ENCODE measurements around the gene REELD1.

REELD1 gene

GRCh38 chr4:146245850-146246249 lies 31.5 kb downstream of the REELD1 start:
- WGBS: 94% methylated on average over 4 of the region's 4 CpGs
- H3K27me3 ChIP-seq (ENCODE audit: insufficient read depth, low read length): no peaks in the 10 kb centered on the region
- no peaks in the 10 kb centered on the region for H3K4me1 ChIP-seq (ENCODE audit: insufficient read depth, low read length)
- H3K9me3 ChIP-seq (ENCODE audit: insufficient read depth, low read depth, low read length): no peaks in the 10 kb centered on the region
- H3K27ac ChIP-seq (ENCODE audit: low read depth, low read length): no peak overlapping the region
- no peak overlapping the region for H3K4me3 ChIP-seq (ENCODE audit: low read length)
- no peak overlapping the region for H3K9ac ChIP-seq (ENCODE audit: low read depth, low read length)
- no peaks in the 10 kb centered on the region for H3K36me3 ChIP-seq (ENCODE audit: insufficient read depth, low read length)

GRCh38 chr4:146246381-146246780 lies 32.0 kb downstream of the REELD1 start:
- WGBS: 93% methylated on average over 6 of the region's 6 CpGs
- Histone ChIP-seq H3K9ac (ENCODE audit: low read depth, low read length) (no peak overlapping the region), H3K4me3 (ENCODE audit: low read length) (no peak overlapping the region), H3K4me1 (ENCODE audit: insufficient read depth, low read length) (no peaks in the 10 kb centered on the region), H3K9me3 (ENCODE audit: insufficient read depth, low read depth, low read length) (no peaks in the 10 kb centered on the region), H3K27ac (ENCODE audit: low read depth, low read length) (no peak overlapping the region), H3K36me3 (ENCODE audit: insufficient read depth, low read length) (no peaks in the 10 kb centered on the region), H3K27me3 (ENCODE audit: insufficient read depth, low read length) (no peaks in the 10 kb centered on the region)

- Histone ChIP-seq H3K27ac (ENCODE audit: low read depth, low read length) (no peak overlapping the region), H3K9ac (ENCODE audit: low read depth, low read length) (no peak overlapping the region), H3K4me1 (ENCODE audit: insufficient read depth, low read length) (no peaks in the 10 kb centered on the region), H3K27me3 (ENCODE audit: insufficient read depth, low read length) (no peaks in the 10 kb centered on the region), H3K4me3 (ENCODE audit: low read length) (no peak overlapping the region), H3K9me3 (ENCODE audit: insufficient read depth, low read depth, low read length) (no peaks in the 10 kb centered on the region), H3K36me3 (ENCODE audit: insufficient read depth, low read length) (no peaks in the 10 kb centered on the region)
- WGBS: 89% methylated on average over 2 of the region's 2 CpGs
These were observed 33.0 kb downstream of the REELD1 start for GRCh38 chr4:146247356-146247755.

- H3K27ac ChIP-seq (ENCODE audit: low read depth, low read length): no peak overlapping the region
- no peak overlapping the region for H3K4me3 ChIP-seq (ENCODE audit: low read length)
- WGBS: 92% methylated on average over 5 of the region's 5 CpGs
- no peak overlapping the region for H3K9ac ChIP-seq (ENCODE audit: low read depth, low read length)
- H3K9me3 ChIP-seq (ENCODE audit: insufficient read depth, low read depth, low read length): no peaks in the 10 kb centered on the region
- H3K4me1 ChIP-seq (ENCODE audit: insufficient read depth, low read length): no peaks in the 10 kb centered on the region
- H3K27me3 ChIP-seq (ENCODE audit: insufficient read depth, low read length): no peaks in the 10 kb centered on the region
- H3K36me3 ChIP-seq (ENCODE audit: insufficient read depth, low read length): no peaks in the 10 kb centered on the region
These were observed 38.8 kb downstream of the REELD1 start for GRCh38 chr4:146252969-146253611.

GRCh38 chr4:146255463-146255862 lies 41.1 kb downstream of the REELD1 start:
- Histone ChIP-seq H3K4me1 (ENCODE audit: insufficient read depth, low read length) (no peaks in the 10 kb centered on the region), H3K36me3 (ENCODE audit: insufficient read depth, low read length) (no peaks in the 10 kb centered on the region), H3K4me3 (ENCODE audit: low read length) (no peak overlapping the region), H3K27ac (ENCODE audit: low read depth, low read length) (no peak overlapping the region), H3K9me3 (ENCODE audit: insufficient read depth, low read depth, low read length) (no peaks in the 10 kb centered on the region), H3K27me3 (ENCODE audit: insufficient read depth, low read length) (no peaks in the 10 kb centered on the region), H3K9ac (ENCODE audit: low read depth, low read length) (no peak overlapping the region)
- 98% methylated on average over 1 of the region's 1 CpG for WGBS

- Histone ChIP-seq H3K27me3 (ENCODE audit: insufficient read depth, low read length) (no peaks in the 10 kb centered on the region), H3K9me3 (ENCODE audit: insufficient read depth, low read depth, low read length) (no peaks in the 10 kb centered on the region), H3K4me1 (ENCODE audit: insufficient read depth, low read length) (no peaks in the 10 kb centered on the region), H3K4me3 (ENCODE audit: low read length) (no peak overlapping the region), H3K9ac (ENCODE audit: low read depth, low read length) (no peak overlapping the region), H3K36me3 (ENCODE audit: insufficient read depth, low read length) (no peaks in the 10 kb centered on the region), H3K27ac (ENCODE audit: low read depth, low read length) (no peak overlapping the region)
- WGBS: 85% methylated on average over 3 of the region's 3 CpGs
These were observed 41.5 kb downstream of the REELD1 start for GRCh38 chr4:146255874-146256273.

GRCh38 chr4:146256328-146256727 lies 42.0 kb downstream of the REELD1 start:
- H3K4me1 ChIP-seq (ENCODE audit: insufficient read depth, low read length): no peaks in the 10 kb centered on the region
- H3K27me3 ChIP-seq (ENCODE audit: insufficient read depth, low read length): no peaks in the 10 kb centered on the region
- no peak overlapping the region for H3K9ac ChIP-seq (ENCODE audit: low read depth, low read length)
- 100% methylated on average over 1 of the region's 1 CpG for WGBS
- no peaks in the 10 kb centered on the region for H3K36me3 ChIP-seq (ENCODE audit: insufficient read depth, low read length)
- no peak overlapping the region for H3K4me3 ChIP-seq (ENCODE audit: low read length)
- H3K9me3 ChIP-seq (ENCODE audit: insufficient read depth, low read depth, low read length): no peaks in the 10 kb centered on the region
- no peak overlapping the region for H3K27ac ChIP-seq (ENCODE audit: low read depth, low read length)

GRCh38 chr4:146257511-146257910 lies 43.2 kb downstream of the REELD1 start:
- H3K4me1 ChIP-seq (ENCODE audit: insufficient read depth, low read length): no peaks in the 10 kb centered on the region
- no peaks in the 10 kb centered on the region for H3K27me3 ChIP-seq (ENCODE audit: insufficient read depth, low read length)
- H3K9ac ChIP-seq (ENCODE audit: low read depth, low read length): no peak overlapping the region
- H3K27ac ChIP-seq (ENCODE audit: low read depth, low read length): no peak overlapping the region
- no peak overlapping the region for H3K4me3 ChIP-seq (ENCODE audit: low read length)
- no peaks in the 10 kb centered on the region for H3K36me3 ChIP-seq (ENCODE audit: insufficient read depth, low read length)
- no peaks in the 10 kb centered on the region for H3K9me3 ChIP-seq (ENCODE audit: insufficient read depth, low read depth, low read length)
- no CpG with 5 or more reads among the region's 1 CpG for WGBS

GRCh38 chr4:146260521-146260920 lies 46.2 kb downstream of the REELD1 start:
- H3K27ac ChIP-seq (ENCODE audit: low read depth, low read length): no peak overlapping the region
- no peaks in the 10 kb centered on the region for H3K27me3 ChIP-seq (ENCODE audit: insufficient read depth, low read length)
- WGBS: 94% methylated on average over 4 of the region's 4 CpGs
- H3K4me3 ChIP-seq (ENCODE audit: low read length): no peak overlapping the region
- H3K9ac ChIP-seq (ENCODE audit: low read depth, low read length): no peak overlapping the region
- no peaks in the 10 kb centered on the region for H3K9me3 ChIP-seq (ENCODE audit: insufficient read depth, low read depth, low read length)
- 0 out of 2 replicates have a peak, but pooled peaks cover under 1% of the 10 kb centered on the region for H3K4me1 ChIP-seq (ENCODE audit: insufficient read depth, low read length)
- no peaks in the 10 kb centered on the region for H3K36me3 ChIP-seq (ENCODE audit: insufficient read depth, low read length)

- Histone ChIP-seq H3K9ac (ENCODE audit: low read depth, low read length) (no peak overlapping the region), H3K27me3 (ENCODE audit: insufficient read depth, low read length) (no peaks in the 10 kb centered on the region), H3K4me1 (ENCODE audit: insufficient read depth, low read length) (peaks cover 6% of the 10 kb centered on the region), H3K4me3 (ENCODE audit: low read length) (no peak overlapping the region), H3K9me3 (ENCODE audit: insufficient read depth, low read depth, low read length) (no peaks in the 10 kb centered on the region), H3K27ac (ENCODE audit: low read depth, low read length) (no peak overlapping the region), H3K36me3 (ENCODE audit: insufficient read depth, low read length) (no peaks in the 10 kb centered on the region)
- 86% methylated on average over 2 of the region's 2 CpGs for WGBS
These were observed 46.7 kb downstream of the REELD1 start for GRCh38 chr4:146261041-146261440.

- no peaks in the 10 kb centered on the region for H3K27me3 ChIP-seq (ENCODE audit: insufficient read depth, low read length)
- no peak overlapping the region for H3K9ac ChIP-seq (ENCODE audit: low read depth, low read length)
- H3K27ac ChIP-seq (ENCODE audit: low read depth, low read length): no peak overlapping the region
These were observed 49.5 kb downstream of the REELD1 start for GRCh38 chr4:146263793-146264192.

GRCh38 chr4:146265950-146266490 lies 51.7 kb downstream of the REELD1 start:
- H3K36me3 ChIP-seq (ENCODE audit: insufficient read depth, low read length): no peaks in the 10 kb centered on the region
- H3K4me3 ChIP-seq (ENCODE audit: low read length): no peak overlapping the region
- peaks cover 12% of the 10 kb centered on the region for H3K4me1 ChIP-seq (ENCODE audit: insufficient read depth, low read length)
- H3K9me3 ChIP-seq (ENCODE audit: insufficient read depth, low read depth, low read length): no peaks in the 10 kb centered on the region
- no peak overlapping the region for H3K27ac ChIP-seq (ENCODE audit: low read depth, low read length)
- no peak overlapping the region for H3K9ac ChIP-seq (ENCODE audit: low read depth, low read length)
- WGBS: 90% methylated on average over 2 of the region's 2 CpGs
- no peaks in the 10 kb centered on the region for H3K27me3 ChIP-seq (ENCODE audit: insufficient read depth, low read length)

More at GRCh38 chr4:146263793-146264192, 49.5 kb downstream of the REELD1 start:
- Histone ChIP-seq H3K9me3 (ENCODE audit: insufficient read depth, low read depth, low read length) (no peaks in the 10 kb centered on the region), H3K36me3 (ENCODE audit: insufficient read depth, low read length) (no peaks in the 10 kb centered on the region), H3K4me3 (ENCODE audit: low read length) (no peak overlapping the region), H3K4me1 (ENCODE audit: insufficient read depth, low read length) (peaks cover 12% of the 10 kb centered on the region)

All from HUES64 (cell line).